A673 (cell line): ENCODE results near the gene DIS3L2. TPM values are rescaled to one million over a fixed set of nuclear protein-coding genes. Genes with fewer than 3 reads are reported as not detected.
"Not testable (repeated sequence)": the region's sequence is repeated elsewhere in the genome, so short reads cannot be mapped to it uniquely, and the experiment has no call there.

ENCODE experiments used
- BruUV-seq: library from RNA; stranded (reverse); fragments of 400-500 nt; replicated peaks from 2 replicates; lab custom pipeline; 2021; lab: Mats Ljungman, UMichigan
- CTCF ChIA-PET: fragments of 300-600 bp; sonication (Branson Sonifier 250); formaldehyde crosslinking; loops from one replicate; lab custom pipeline; 2022; ENCODE audit warnings: antibody characterized with exemption; lab: Charles Lee
- POLR2A ChIA-PET: fragments of 300-600 bp; sonication (Branson Sonifier 250); formaldehyde crosslinking; loops from one replicate; lab custom pipeline; 2022; ENCODE audit warnings: antibody characterized with exemption; ENCODE audit not compliant: low non-redundant PET; lab: Charles Lee
- DNase-seq: peaks from one replicate; pipeline ENCODE4 v3.0.0-alpha.2; 2015; ENCODE audit warnings: low spot score
- H3K27ac ChIP-seq: fragments of 200-600 bp; sonication (generic); 2 replicates; pipeline ENCODE4 v1.5.1; 2016; ENCODE audit warnings: mixed run types, low read depth, mild to moderate bottlenecking, mixed read lengths, antibody characterized with exemption, low read length; ENCODE audit not compliant: poor library complexity, severe bottlenecking
- H3K27me3 ChIP-seq: fragments of 200-600 bp; sonication (generic); replicated peaks from 2 replicates; pipeline ENCODE4 v1.6.1; 2017; ENCODE audit warnings: mixed run types, low read depth, mild to moderate bottlenecking, mixed read lengths, antibody characterized with exemption, low read length; ENCODE audit not compliant: insufficient read depth, poor library complexity
- H3K36me3 ChIP-seq: fragments of 200-600 bp; sonication (generic); 2 replicates; pipeline ENCODE4 v1.6.1; 2016; ENCODE audit warnings: mixed run types, mild to moderate bottlenecking, mixed read lengths, antibody characterized with exemption, low read length; ENCODE audit not compliant: insufficient read depth, poor library complexity, severe bottlenecking
- H3K4me1 ChIP-seq: fragments of 200-600 bp; sonication (generic); 2 replicates; pipeline ENCODE4 v1.6.1; 2017; ENCODE audit warnings: mixed run types, mild to moderate bottlenecking, mixed read lengths, antibody characterized with exemption, low read length; ENCODE audit not compliant: insufficient read depth, poor library complexity, severe bottlenecking
- H3K4me3 ChIP-seq: fragments of 200-600 bp; sonication (generic); 2 replicates; pipeline ENCODE4 v1.5.1; 2016; ENCODE audit warnings: low read depth, mixed run types, mild to moderate bottlenecking, mixed read lengths, low read length; ENCODE audit not compliant: poor library complexity, severe bottlenecking
- H3K9me3 ChIP-seq: fragments of 200-600 bp; sonication (generic); 2 replicates; pipeline ENCODE4 v1.6.1; 2016; ENCODE audit warnings: mixed run types, low read depth, mild to moderate bottlenecking, mixed read lengths, antibody characterized with exemption, low read length; ENCODE audit not compliant: poor library complexity, severe bottlenecking
- CTCF ChIP-seq: fragments of 300-800, 200-600 bp; sonication (generic); conservative IDR thresholded peaks from 2 replicates; pipeline ENCODE4 v1.5.1; 2017; ENCODE audit warnings: low read depth, mild to moderate bottlenecking, antibody characterized with exemption, low read length, moderate library complexity, mixed read lengths
- EZH2 ChIP-seq: fragments of 200-600 bp; sonication (generic); IDR thresholded peaks from 2 replicates; pipeline ENCODE4 v1.6.1; 2017; ENCODE audit warnings: borderline replicate concordance, low read depth, mild to moderate bottlenecking, mixed read lengths, antibody characterized with exemption, low read length; ENCODE audit not compliant: poor library complexity, severe bottlenecking
- intact Hi-C: fragments of 100-400 bp; cut with micrococcal nuclease; formaldehyde crosslinking; loops from one replicate; pipeline ENCODE4 v1.10.0; 2022; ENCODE audit not compliant: unreplicated experiment
- total RNA-seq: library from RNA; stranded (reverse); gene quantifications from 2 replicates; pipeline ENCODE4 v1.2.3, GENCODE V29; 2021

The DIS3L2 gene
- total RNA-seq, 1 experiment from 2014 or later: 38.7 TPM

DNA sequence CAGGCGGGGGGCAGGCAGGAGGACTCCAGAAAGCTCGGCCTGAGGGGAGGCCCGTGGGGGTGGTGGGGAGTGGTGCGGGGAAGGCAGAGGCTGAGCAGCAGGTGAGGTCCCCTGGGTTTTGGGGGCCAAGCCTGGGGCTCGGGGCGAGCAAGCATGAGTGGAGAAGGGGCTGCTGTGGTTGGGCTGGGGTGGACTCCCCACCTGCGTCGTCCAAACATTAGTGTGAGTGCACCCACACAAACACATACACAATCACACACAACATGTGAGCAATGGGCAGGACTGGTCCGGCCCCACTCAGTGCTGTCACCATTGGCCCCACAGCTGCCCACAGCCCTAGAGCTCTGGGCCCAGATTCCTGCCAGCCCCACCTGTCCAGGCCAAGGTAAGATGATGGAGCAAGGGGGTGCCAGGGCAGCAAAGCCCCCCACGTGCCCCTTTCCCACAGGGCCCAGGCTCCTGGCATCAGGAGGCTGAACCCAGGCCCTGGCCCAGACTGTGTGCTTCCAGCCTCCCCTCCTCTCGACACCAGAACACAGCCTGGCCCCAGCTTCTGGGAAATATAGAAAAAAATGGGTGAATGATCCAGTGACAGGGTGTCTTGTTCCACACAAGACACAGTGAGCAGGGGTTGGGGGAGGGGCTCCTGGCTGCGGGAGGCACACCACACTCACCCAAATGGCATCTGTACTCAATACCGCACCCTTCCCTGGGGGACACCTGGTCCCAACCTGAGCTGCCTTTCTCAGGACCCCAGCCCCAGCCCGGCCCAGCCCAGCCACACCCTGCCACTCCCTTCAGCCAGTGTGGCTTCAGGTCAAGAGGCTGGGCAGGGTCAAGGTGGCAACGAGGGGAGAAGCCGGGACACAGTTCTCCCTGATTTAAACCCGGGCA lies 416.6 kb downstream of the DIS3L2 start:
- H3K27ac ChIP-seq: no peak overlapping the region
- H3K4me1 ChIP-seq: no peaks in the 10 kb centered on the region
- H3K27me3 ChIP-seq: peaks cover 19% of the 10 kb centered on the region
- no peak for TF ChIP-seq CTCF
- no peak for TF ChIP-seq EZH2
- no peaks in the 10 kb centered on the region for H3K9me3 ChIP-seq
- intact Hi-C loops: no loop called here
- ChIA-PET CTCF (no interaction called here), POLR2A (no interaction called here)
- H3K36me3 ChIP-seq: no peaks in the 10 kb centered on the region
- no TSS peak for BruUV-seq
- DNase-seq: no peak
- no peak overlapping the region for H3K4me3 ChIP-seq

DNA sequence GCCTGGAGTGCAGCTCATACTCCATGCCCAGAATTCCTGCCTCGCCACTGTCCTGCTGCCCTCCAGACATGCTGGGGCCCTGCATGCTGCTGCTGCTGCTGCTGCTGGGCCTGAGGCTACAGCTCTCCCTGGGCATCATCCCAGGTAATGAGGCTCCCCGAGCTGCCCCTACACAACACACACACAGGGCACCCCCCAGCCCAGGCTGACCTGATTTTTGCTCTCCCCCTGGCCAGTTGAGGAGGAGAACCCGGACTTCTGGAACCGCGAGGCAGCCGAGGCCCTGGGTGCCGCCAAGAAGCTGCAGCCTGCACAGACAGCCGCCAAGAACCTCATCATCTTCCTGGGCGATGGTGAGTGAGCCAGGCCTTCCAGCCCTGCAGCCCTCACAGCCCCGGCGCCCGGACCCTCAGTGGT lies 417.2 kb downstream of the DIS3L2 start, which contains the start of gene ALPP:
ALPP (plus strand) TSS at position 17 of the 417 bp plus-strand sequence; CDS start at position 69, 52 bp downstream.
- CTCF ChIA-PET, H3K9me3 ChIP-seq, H3K4me1 ChIP-seq, H3K4me3 ChIP-seq, POLR2A ChIA-PET, H3K27ac ChIP-seq, H3K36me3 ChIP-seq, DNase-seq, BruUV-seq, intact Hi-C loops: not testable (repeated sequence)
- peaks cover 26% of the 10 kb centered on the region for H3K27me3 ChIP-seq

- H3K36me3 ChIP-seq, H3K27ac ChIP-seq, H3K4me1 ChIP-seq, intact Hi-C loops, H3K9me3 ChIP-seq, BruUV-seq, H3K4me3 ChIP-seq, CTCF ChIA-PET, POLR2A ChIA-PET, DNase-seq: not testable (repeated sequence)
- peaks cover 36% of the 10 kb centered on the region for H3K27me3 ChIP-seq
These were observed 418.4 kb downstream of the DIS3L2 start for GRCh38 chr2:232379610-232380590.

DNA sequence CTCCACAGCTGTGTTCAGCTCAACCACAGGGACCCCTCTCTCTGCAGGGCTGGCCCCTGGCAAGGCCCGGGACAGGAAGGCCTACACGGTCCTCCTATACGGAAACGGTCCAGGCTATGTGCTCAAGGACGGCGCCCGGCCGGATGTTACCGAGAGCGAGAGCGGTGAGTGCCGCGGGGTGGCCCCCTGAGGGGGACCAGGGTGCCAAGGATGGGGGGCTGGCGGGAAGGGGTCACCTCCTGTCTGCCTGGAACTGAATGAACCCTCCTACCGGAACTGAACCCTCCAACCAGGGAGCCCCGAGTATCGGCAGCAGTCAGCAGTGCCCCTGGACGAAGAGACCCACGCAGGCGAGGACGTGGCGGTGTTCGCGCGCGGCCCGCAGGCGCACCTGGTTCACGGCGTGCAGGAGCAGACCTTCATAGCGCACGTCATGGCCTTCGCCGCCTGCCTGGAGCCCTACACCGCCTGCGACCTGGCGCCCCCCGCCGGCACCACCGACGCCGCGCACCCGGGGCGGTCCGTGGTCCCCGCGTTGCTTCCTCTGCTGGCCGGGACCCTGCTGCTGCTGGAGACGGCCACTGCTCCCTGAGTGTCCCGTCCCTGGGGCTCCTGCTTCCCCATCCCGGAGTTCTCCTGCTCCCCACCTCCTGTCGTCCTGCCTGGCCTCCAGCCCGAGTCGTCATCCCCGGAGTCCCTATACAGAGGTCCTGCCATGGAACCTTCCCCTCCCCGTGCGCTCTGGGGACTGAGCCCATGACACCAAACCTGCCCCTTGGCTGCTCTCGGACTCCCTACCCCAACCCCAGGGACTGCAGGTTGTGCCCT lies 419.9 kb downstream of the DIS3L2 start:
- H3K27ac ChIP-seq, H3K4me1 ChIP-seq, H3K36me3 ChIP-seq, DNase-seq, POLR2A ChIA-PET, H3K4me3 ChIP-seq, H3K9me3 ChIP-seq, BruUV-seq, intact Hi-C loops, CTCF ChIA-PET: not testable (repeated sequence)
- peaks cover 51% of the 10 kb centered on the region for H3K27me3 ChIP-seq
